ENCODE results near the gene MLF2. TPM values are rescaled to one million over a fixed set of nuclear protein-coding genes. Genes with fewer than 3 reads are reported as not detected.

Gene MLF2
- total RNA-seq (2022; extraction: Qiagen RNA extraction): 259 to 324 TPM (median 305 TPM) in 5 replicates

GRCh38 chr12:6752921-6753771 lies at the start of gene MLF2:
Gene MLF2, minus strand, starts transcription at chr12:6753141. Its CDS starts 807 bp downstream, at chr12:6752334.

GRCh38 chr12:6788972-6789924 lies 36.3 kb upstream of the MLF2 start, which contains the start of gene CD4:
Gene CD4, plus strand, starts transcription at chr12:6789528. Its CDS starts 10,611 bp downstream, at chr12:6800139.

GRCh38 chr12:6772331-6772695 lies 19.4 kb upstream of the MLF2 start, which contains the start of gene LAG3:
Gene LAG3, plus strand, starts transcription at chr12:6772520. Its CDS starts 333 bp downstream, at chr12:6772853.

DNA sequence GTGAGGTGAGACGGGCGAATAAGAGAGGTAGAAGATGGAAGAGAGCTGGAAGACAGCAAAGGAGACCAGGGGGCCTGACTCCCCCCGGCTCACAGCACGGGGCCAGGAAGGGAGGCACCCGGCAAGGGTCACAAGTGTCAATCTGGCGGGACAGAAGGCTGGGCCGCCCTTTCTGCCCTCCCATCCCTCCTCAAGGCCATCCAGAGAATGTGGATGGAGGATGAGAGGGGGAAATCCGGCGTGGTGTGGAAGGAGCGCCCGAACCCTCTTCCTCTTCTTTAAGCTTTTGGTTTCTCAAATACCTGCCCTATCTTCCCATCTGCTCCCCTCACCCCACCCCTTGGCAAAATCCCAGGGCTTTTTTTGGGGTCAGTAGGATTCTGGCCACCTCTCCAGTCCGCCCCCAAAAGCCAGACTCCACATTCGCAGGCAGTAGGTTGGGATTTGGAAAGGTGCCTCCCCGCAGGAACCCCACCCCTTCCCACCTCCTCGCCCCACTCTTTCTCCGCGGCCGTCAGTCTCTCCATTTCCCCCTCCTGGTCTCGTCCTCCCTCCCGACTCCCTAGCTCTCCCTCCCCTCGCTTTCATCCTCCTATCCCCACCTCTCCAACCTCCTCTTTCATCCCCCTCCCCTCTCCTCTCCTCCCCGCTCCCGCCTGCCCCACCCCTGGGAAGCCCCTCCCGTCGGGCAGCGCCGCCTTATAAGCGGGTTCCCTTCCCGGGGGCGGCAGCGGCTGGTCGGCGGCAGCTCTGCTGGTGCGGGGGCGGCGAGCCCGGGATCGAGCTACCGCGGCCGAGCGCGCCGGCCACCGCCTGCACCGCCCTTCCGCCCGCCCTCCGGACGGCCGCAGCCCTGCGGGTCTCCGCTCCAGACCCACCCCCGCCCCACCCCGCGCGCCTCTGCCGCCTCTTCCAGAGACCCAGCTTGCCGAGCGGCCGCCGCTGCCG lies 13.0 kb upstream of the MLF2 start, which contains the start of gene PTMS:
Gene PTMS (plus strand): TSS at position 730 of the 948 bp plus-strand sequence. CDS start 343 bp downstream, outside the sequence.

GRCh38 chr12:6723607-6724408 lies 29.1 kb downstream of the MLF2 start, which contains the start of gene COPS7A:
Gene COPS7A, plus strand, starts transcription at chr12:6724046. Its CDS starts 611 bp downstream, at chr12:6724657.

GRCh38 chr12:6700646-6701051 lies 52.3 kb downstream of the MLF2 start, which contains the start of gene PIANP:
Gene PIANP, minus strand, starts transcription at chr12:6700815. Its CDS starts 2,754 bp downstream, at chr12:6698061.

Other genes with a start within 250 kb of the MLF2 start
- gene GAPDH, start 218.6 kb downstream of the MLF2 start, total RNA-seq (2022; extraction: Qiagen RNA extraction): 6,866 to 9,447 TPM (median 8,977 TPM) in 5 replicates
- 1.9 to 3.0 TPM (median 2.6 TPM) in 5 replicates for gene IFFO1, start 197.1 kb downstream of the MLF2 start, total RNA-seq (2022; extraction: Qiagen RNA extraction)
- 98.9 to 109 TPM (median 105 TPM) in 5 replicates for gene NOP2, start 184.8 kb downstream of the MLF2 start, total RNA-seq (2022; extraction: Qiagen RNA extraction)
- gene CHD4, start 145.8 kb downstream of the MLF2 start, total RNA-seq (2022; extraction: Qiagen RNA extraction): 62.1 to 82.8 TPM (median 64.0 TPM) in 5 replicates
- gene LPAR5, start 117.2 kb downstream of the MLF2 start, total RNA-seq (2022; extraction: Qiagen RNA extraction): 0.45 to 0.81 TPM (median 0.70 TPM) in 5 replicates
- gene ACRBP, start 105.7 kb downstream of the MLF2 start, total RNA-seq (2022; extraction: Qiagen RNA extraction): 0.11 to 0.34 TPM (median 0.16 TPM) in 5 replicates
- 13.6 to 21.5 TPM (median 16.8 TPM) in 5 replicates for gene ING4, start 90.0 kb downstream of the MLF2 start, total RNA-seq (2022; extraction: Qiagen RNA extraction)
- 53.9 to 63.5 TPM (median 60.1 TPM) in 5 replicates for gene ZNF384, start 63.8 kb downstream of the MLF2 start, total RNA-seq (2022; extraction: Qiagen RNA extraction)
- gene PIANP, start 52.3 kb downstream of the MLF2 start, total RNA-seq (2022; extraction: Qiagen RNA extraction): 0.68 to 1.2 TPM (median 0.92 TPM) in 5 replicates
- 44.2 to 60.2 TPM (median 57.6 TPM) in 5 replicates for gene COPS7A, start 29.1 kb downstream of the MLF2 start, total RNA-seq (2022; extraction: Qiagen RNA extraction)
- 629 to 1,030 TPM (median 870 TPM) in 5 replicates for gene PTMS, start 13.2 kb upstream of the MLF2 start, total RNA-seq (2022; extraction: Qiagen RNA extraction)
- gene LAG3, start 19.4 kb upstream of the MLF2 start, total RNA-seq (2022; extraction: Qiagen RNA extraction): 0.65 to 2.0 TPM (median 1.3 TPM) in 5 replicates
- gene CD4, start 36.4 kb upstream of the MLF2 start, total RNA-seq (2022; extraction: Qiagen RNA extraction): 0.03 TPM in 1 of 5 replicates, not detected in the others
- 0.27 to 0.57 TPM (median 0.42 TPM) in 5 replicates for gene GPR162, start 68.7 kb upstream of the MLF2 start, total RNA-seq (2022; extraction: Qiagen RNA extraction)
- gene P3H3, start 75.3 kb upstream of the MLF2 start, total RNA-seq (2022; extraction: Qiagen RNA extraction): 21.7 to 32.2 TPM (median 30.7 TPM) in 5 replicates
- 0.72 to 3.3 TPM (median 2.2 TPM) in 5 replicates for gene GNB3, start 87.8 kb upstream of the MLF2 start, total RNA-seq (2022; extraction: Qiagen RNA extraction)
- 80.3 to 93.7 TPM (median 82.1 TPM) in 5 replicates for gene CDCA3, start 98.1 kb upstream of the MLF2 start, total RNA-seq (2022; extraction: Qiagen RNA extraction)
- gene USP5, start 99.0 kb upstream of the MLF2 start, total RNA-seq (2022; extraction: Qiagen RNA extraction): 77.6 to 88.5 TPM (median 80.3 TPM) in 5 replicates
- 1,409 to 1,690 TPM (median 1,628 TPM) in 5 replicates for gene TPI1, start 114.4 kb upstream of the MLF2 start, total RNA-seq (2022; extraction: Qiagen RNA extraction)
- gene SPSB2, start 120.2 kb upstream of the MLF2 start, total RNA-seq (2022; extraction: Qiagen RNA extraction): 17.4 to 28.9 TPM (median 28.5 TPM) in 5 replicates
- gene LRRC23, start 151.7 kb upstream of the MLF2 start, total RNA-seq (2022; extraction: Qiagen RNA extraction): 16.5 to 20.4 TPM (median 16.8 TPM) in 5 replicates
- 41.3 to 46.2 TPM (median 44.7 TPM) in 5 replicates for gene ENO2, start 161.4 kb upstream of the MLF2 start, total RNA-seq (2022; extraction: Qiagen RNA extraction)
- gene ATN1, start 174.8 kb upstream of the MLF2 start, total RNA-seq (2022; extraction: Qiagen RNA extraction): 51.6 to 79.2 TPM (median 76.7 TPM) in 5 replicates
- gene RNU7-1, start 190.7 kb upstream of the MLF2 start, total RNA-seq (2022; extraction: Qiagen RNA extraction): not detected in 5 replicates
- 264 to 326 TPM (median 313 TPM) in 5 replicates for gene C12orf57, start 190.9 kb upstream of the MLF2 start, total RNA-seq (2022; extraction: Qiagen RNA extraction)
- 9.3 to 14.3 TPM (median 12.6 TPM) in 5 replicates for gene PTPN6, start 198.2 kb upstream of the MLF2 start, total RNA-seq (2022; extraction: Qiagen RNA extraction)
- gene PHB2, start 217.5 kb upstream of the MLF2 start, total RNA-seq (2022; extraction: Qiagen RNA extraction): 293 to 340 TPM (median 337 TPM) in 5 replicates
- gene EMG1, start 217.8 kb upstream of the MLF2 start, total RNA-seq (2022; extraction: Qiagen RNA extraction): 59.7 to 67.3 TPM (median 63.4 TPM) in 5 replicates

Measured in A549 treated with CORT108297 at 1 μM for 4 hours (cell line).